ENCODE data around the gene FIGNL2. TPM values are rescaled to one million over a fixed set of nuclear protein-coding genes. Genes with fewer than 3 reads are reported as not detected.

The FIGNL2 gene
- total RNA-seq, 1 donor from 2014 or later, result not detected

DNA sequence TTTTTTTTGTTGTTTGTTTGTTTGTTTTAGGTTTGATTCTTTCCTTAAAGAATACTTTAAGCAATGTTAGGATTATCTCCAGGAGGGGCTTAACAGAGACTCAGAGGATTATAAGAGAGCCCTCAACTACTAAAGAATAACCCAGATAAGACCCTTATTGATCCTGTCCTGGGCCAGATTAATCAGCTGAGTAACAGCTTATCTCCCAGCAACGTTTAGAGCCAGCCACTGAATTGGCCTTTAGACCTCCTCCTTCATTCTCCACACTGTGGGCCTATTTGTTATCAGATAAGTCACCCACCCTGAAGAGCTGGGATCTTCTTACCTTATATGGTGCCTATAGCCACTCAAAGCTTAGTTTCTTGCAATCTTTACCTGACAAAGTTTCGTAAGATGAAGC, 71.1 kb downstream of the FIGNL2 start:
- TF ChIP-seq POLR2AphosphoS5 (IDR thresholded peaks at IDR 0.05; ENCODE audit: insufficient read depth in 1 of 2, low read depth in 1 of 2), result no peak
- no peak for TF ChIP-seq POLR2A (IDR thresholded peaks at IDR 0.05)
- TF ChIP-seq, protein P1, sequence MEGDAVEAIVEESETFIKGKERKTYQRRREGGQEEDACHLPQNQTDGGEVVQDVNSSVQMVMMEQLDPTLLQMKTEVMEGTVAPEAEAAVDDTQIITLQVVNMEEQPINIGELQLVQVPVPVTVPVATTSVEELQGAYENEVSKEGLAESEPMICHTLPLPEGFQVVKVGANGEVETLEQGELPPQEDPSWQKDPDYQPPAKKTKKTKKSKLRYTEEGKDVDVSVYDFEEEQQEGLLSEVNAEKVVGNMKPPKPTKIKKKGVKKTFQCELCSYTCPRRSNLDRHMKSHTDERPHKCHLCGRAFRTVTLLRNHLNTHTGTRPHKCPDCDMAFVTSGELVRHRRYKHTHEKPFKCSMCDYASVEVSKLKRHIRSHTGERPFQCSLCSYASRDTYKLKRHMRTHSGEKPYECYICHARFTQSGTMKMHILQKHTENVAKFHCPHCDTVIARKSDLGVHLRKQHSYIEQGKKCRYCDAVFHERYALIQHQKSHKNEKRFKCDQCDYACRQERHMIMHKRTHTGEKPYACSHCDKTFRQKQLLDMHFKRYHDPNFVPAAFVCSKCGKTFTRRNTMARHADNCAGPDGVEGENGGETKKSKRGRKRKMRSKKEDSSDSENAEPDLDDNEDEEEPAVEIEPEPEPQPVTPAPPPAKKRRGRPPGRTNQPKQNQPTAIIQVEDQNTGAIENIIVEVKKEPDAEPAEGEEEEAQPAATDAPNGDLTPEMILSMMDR (IDR thresholded peaks at IDR 0.05), result no peak

DNA sequence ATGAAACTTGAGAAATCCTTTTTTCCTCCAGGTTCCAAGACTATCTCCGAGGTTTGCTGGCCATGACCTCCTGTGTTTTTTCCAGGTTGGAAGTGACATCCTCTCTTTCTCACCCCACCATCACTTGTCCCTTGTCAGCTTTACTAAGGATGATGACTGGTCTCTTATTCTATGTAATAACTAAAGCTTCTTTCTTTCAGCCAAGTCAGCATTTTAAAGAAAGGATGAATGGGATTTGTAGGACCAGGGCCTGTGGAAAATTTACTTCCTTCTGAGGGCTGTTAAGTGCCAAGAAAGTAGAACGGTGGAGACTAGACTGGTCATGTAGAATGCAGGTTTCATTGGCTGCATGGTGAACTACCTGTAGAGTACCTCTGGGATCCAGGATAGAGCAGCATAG, 73.6 kb downstream of the FIGNL2 start:
- no peaks in the 10 kb centered on the region for H3K36me3 ChIP-seq
- H3K27ac ChIP-seq, result no peak overlapping the region
- TF ChIP-seq, protein P1 (IDR thresholded peaks at IDR 0.05), result no peak
- TF ChIP-seq POLR2AphosphoS5 (IDR thresholded peaks at IDR 0.05; ENCODE audit: insufficient read depth in 1 of 2, low read depth in 1 of 2) (no peak), POLR2A (IDR thresholded peaks at IDR 0.05) (no peak)
- H3K4me1 ChIP-seq, result no peaks in the 10 kb centered on the region
- intact Hi-C loops (cut with DNase I), result no loop called here
- no peak overlapping the region for H3K4me3 ChIP-seq
- H3K27me3 ChIP-seq, result no peaks in the 10 kb centered on the region
- H3K9me3 ChIP-seq, result no peaks in the 10 kb centered on the region
- DNase-seq (ENCODE audit: extremely low spot score in 2 of 2), result no peak

More for the DNA sequence above, 71.1 kb downstream of the FIGNL2 start:
- Histone ChIP-seq H3K27ac (no peak overlapping the region), H3K9me3 (no peaks in the 10 kb centered on the region), H3K4me1 (no peaks in the 10 kb centered on the region), H3K4me3 (no peak overlapping the region), H3K27me3 (no peaks in the 10 kb centered on the region), H3K36me3 (no peaks in the 10 kb centered on the region)
- DNase-seq (ENCODE audit: extremely low spot score in 2 of 2), result no peak
- intact Hi-C loops (cut with DNase I), result no loop called here

DNA sequence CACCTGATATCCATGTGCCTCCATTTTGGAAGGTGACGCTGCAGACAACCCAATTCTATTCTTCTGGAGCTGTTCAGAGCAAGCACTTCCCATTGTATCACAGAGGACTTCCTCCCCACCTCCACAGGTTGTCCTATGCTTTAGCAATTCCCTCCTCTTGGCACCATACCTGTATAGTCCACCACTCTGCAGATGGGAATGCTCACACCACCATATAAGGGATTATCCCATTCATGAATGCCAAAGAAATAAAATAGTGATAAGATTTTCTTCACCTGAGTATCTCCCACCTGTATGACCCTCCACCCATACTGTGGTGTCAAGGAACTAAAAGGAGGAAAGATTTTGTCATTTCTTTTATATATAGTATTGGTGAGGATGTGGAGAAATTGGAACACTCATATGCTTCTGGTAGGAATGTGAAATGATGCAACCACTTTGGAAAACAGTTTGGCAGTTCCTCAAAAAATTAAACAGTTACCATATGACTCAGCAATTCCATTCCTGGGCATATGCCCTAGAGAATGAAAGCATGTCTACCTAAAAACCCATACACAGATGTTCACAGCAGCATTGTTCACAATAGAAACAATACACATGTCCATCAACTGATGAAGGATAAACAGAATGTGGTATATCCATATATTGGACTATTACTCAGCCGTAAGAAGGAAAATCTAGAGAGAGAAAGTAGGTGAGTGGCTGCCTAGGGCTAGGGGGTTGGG, 75.2 kb downstream of the FIGNL2 start:
- Histone ChIP-seq H3K27ac (no peak overlapping the region), H3K9me3 (no peaks in the 10 kb centered on the region), H3K4me1 (no peaks in the 10 kb centered on the region), H3K4me3 (no peak overlapping the region), H3K36me3 (no peaks in the 10 kb centered on the region), H3K27me3 (no peaks in the 10 kb centered on the region)
- no peak for DNase-seq (ENCODE audit: extremely low spot score in 2 of 2)
- no peak for TF ChIP-seq POLR2A (IDR thresholded peaks at IDR 0.05)
- TF ChIP-seq, protein P1 (IDR thresholded peaks at IDR 0.05), result no peak
- no peak for TF ChIP-seq POLR2AphosphoS5 (IDR thresholded peaks at IDR 0.05; ENCODE audit: insufficient read depth in 1 of 2, low read depth in 1 of 2)
- intact Hi-C loops (cut with DNase I), result no loop called here

DNA sequence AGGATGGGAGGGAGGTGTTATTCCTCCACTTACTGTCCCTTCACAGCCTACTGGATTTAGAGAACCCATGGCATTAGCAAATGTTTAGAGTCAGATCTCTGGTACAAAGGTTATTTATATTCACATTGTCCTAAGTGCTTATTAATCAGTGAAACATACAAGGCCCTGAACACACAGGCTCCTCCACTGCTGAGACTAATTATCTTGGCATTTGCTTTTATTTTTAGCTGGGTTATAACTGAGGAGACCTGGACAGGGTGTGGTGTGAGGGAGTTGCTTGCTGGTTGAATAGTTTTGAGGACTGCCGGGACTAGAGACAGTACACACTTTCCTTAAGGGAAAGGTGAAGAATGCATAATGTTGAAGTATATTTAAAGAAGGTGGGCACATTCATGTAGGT, 77.5 kb downstream of the FIGNL2 start:
- TF ChIP-seq POLR2A (IDR thresholded peaks at IDR 0.05) (no peak), POLR2AphosphoS5 (IDR thresholded peaks at IDR 0.05; ENCODE audit: insufficient read depth in 1 of 2, low read depth in 1 of 2) (no peak)
- TF ChIP-seq, protein P1 (IDR thresholded peaks at IDR 0.05), result no peak
- no peaks in the 10 kb centered on the region for H3K9me3 ChIP-seq
- no peaks in the 10 kb centered on the region for H3K4me1 ChIP-seq
- intact Hi-C loops (cut with DNase I), result no loop called here
- DNase-seq (ENCODE audit: extremely low spot score in 2 of 2), result no peak
- no peaks in the 10 kb centered on the region for H3K36me3 ChIP-seq
- no peak overlapping the region for H3K27ac ChIP-seq
- no peaks in the 10 kb centered on the region for H3K27me3 ChIP-seq
- no peak overlapping the region for H3K4me3 ChIP-seq

Other genes starting within 250 kb of the FIGNL2 start
- gene ANKRD33, start 39.4 kb upstream of the FIGNL2 start, total RNA-seq, result not detected
- 115 TPM for gene ACVRL1, start 58.8 kb upstream of the FIGNL2 start, total RNA-seq
- gene ACVR1B, start 103.0 kb upstream of the FIGNL2 start, total RNA-seq, result 23.6 TPM
- 47.1 TPM for gene TAMALIN, start 158.2 kb upstream of the FIGNL2 start, total RNA-seq
- gene NR4A1, start 202.7 kb upstream of the FIGNL2 start, total RNA-seq, result 465 TPM
- gene ATG101, start 221.3 kb upstream of the FIGNL2 start, total RNA-seq, result 27.7 TPM
- gene SMIM41, start 231.0 kb upstream of the FIGNL2 start, total RNA-seq, result 1.5 TPM

All from vagina (tissue), 2 donors.